PC-3 (cell line): ENCODE results near the gene KRTAP3-3.

Experiments used
- EZH2 ChIP-seq: fragments of 300-600 bp; sonication (generic); IDR thresholded peaks from one replicate; pipeline ENCODE4 v1.6.1; 2017; ENCODE audit warnings: antibody characterized with exemption, mild to moderate bottlenecking, low read length; ENCODE audit not compliant: unreplicated experiment
- TF ChIP-seq, protein P1 (sequence below): fragments of 300-600 bp; sonication (generic); conservative IDR thresholded peaks from 2 replicates; pipeline ENCODE4 v1.5.1; 2017; ENCODE audit warnings: antibody characterized with exemption, low read depth, mild to moderate bottlenecking, low read length

DNA sequence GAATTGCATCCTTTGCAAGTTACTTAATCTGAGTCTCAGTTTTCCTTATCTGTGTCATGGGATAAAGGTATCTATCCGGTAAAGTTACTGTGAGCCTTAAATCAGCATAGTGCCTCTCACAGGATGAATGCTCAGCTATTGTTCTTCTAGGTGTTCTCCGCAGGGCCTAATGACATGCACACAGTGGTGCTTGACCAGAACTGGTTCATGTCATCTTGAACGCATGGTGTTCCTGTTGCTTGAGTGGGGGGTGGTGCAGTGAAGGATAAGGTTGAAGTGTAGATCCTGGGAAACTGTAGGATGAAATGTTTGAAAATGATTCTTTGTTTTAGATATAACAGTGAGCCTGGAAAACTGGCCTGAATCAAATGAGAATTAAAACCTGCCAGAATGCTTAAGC, 13.8 kb downstream of the KRTAP3-3 start:
- no peak for TF ChIP-seq EZH2
- TF ChIP-seq, protein P1, sequence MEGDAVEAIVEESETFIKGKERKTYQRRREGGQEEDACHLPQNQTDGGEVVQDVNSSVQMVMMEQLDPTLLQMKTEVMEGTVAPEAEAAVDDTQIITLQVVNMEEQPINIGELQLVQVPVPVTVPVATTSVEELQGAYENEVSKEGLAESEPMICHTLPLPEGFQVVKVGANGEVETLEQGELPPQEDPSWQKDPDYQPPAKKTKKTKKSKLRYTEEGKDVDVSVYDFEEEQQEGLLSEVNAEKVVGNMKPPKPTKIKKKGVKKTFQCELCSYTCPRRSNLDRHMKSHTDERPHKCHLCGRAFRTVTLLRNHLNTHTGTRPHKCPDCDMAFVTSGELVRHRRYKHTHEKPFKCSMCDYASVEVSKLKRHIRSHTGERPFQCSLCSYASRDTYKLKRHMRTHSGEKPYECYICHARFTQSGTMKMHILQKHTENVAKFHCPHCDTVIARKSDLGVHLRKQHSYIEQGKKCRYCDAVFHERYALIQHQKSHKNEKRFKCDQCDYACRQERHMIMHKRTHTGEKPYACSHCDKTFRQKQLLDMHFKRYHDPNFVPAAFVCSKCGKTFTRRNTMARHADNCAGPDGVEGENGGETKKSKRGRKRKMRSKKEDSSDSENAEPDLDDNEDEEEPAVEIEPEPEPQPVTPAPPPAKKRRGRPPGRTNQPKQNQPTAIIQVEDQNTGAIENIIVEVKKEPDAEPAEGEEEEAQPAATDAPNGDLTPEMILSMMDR, result no peak
